Vagina (tissue), 2 donors: ENCODE results near the gene PRKAG2.

Source experiments
- POLR2A ChIP-seq, 2 donors: fragments of 450-650 bp; IDR thresholded peaks; one replicate each; pipeline ENCODE4 v1.6.1; 2017; ENCODE audit warnings: antibody characterized with exemption in 2 of 2, mild to moderate bottlenecking in 2 of 2, moderate library complexity in 2 of 2
- TF ChIP-seq, protein P1 (sequence below), 3 experiments: fragments of 450-650 bp in 2 of 3; fragments of 200-600 bp in 1 of 3; sonication (generic) in 1 of 3; IDR thresholded peaks; one replicate each; pipeline ENCODE4 v1.5.1; 2017 to 2019; ENCODE audit warnings: antibody characterized with exemption in 3 of 3, mild to moderate bottlenecking in 2 of 3, moderate library complexity in 2 of 3

DNA sequence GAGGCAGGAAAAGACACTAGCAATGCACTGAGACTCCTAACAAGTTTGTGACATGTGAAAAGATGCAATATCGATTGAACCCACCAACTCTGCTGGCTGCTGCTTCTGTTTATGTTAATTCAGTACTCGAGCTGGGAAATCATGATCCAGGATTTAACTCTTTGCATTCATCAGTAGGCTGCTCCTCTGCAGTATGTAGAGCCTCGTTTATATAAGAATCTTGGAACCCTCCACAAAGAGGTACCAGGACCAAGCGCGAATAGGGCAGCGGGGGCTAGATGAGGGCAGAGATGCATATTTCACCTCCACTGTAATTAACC lies 7.8 kb downstream of the PRKAG2 start:
- TF ChIP-seq, protein P1, sequence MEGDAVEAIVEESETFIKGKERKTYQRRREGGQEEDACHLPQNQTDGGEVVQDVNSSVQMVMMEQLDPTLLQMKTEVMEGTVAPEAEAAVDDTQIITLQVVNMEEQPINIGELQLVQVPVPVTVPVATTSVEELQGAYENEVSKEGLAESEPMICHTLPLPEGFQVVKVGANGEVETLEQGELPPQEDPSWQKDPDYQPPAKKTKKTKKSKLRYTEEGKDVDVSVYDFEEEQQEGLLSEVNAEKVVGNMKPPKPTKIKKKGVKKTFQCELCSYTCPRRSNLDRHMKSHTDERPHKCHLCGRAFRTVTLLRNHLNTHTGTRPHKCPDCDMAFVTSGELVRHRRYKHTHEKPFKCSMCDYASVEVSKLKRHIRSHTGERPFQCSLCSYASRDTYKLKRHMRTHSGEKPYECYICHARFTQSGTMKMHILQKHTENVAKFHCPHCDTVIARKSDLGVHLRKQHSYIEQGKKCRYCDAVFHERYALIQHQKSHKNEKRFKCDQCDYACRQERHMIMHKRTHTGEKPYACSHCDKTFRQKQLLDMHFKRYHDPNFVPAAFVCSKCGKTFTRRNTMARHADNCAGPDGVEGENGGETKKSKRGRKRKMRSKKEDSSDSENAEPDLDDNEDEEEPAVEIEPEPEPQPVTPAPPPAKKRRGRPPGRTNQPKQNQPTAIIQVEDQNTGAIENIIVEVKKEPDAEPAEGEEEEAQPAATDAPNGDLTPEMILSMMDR (IDR thresholded peaks at IDR 0.05), result no peak
- no peak for TF ChIP-seq POLR2A (IDR thresholded peaks at IDR 0.05)
